Endodermal cell (in vitro differentiated cells): Measurements from ENCODE around the gene CDC45. TPM values are rescaled to one million over a fixed set of nuclear protein-coding genes. Genes with fewer than 3 reads are reported as not detected.

Experiments used
- DNase-seq: peaks from one replicate; pipeline ENCODE4 v3.0.0-alpha.2; 2017
- H3K27ac ChIP-seq: 2 replicates; pipeline ENCODE4 v1.5.1; 2013; ENCODE audit warnings: mild to moderate bottlenecking, low read depth, low read length, moderate library complexity
- H3K27me3 ChIP-seq: 2 replicates; pipeline ENCODE4 v1.6.1; 2013; ENCODE audit warnings: mild to moderate bottlenecking, low read length, moderate library complexity; ENCODE audit not compliant: insufficient read depth, control insufficient read depth, poor library complexity, severe bottlenecking
- H3K36me3 ChIP-seq: 2 replicates; pipeline ENCODE4 v1.7.0; 2013; ENCODE audit warnings: mild to moderate bottlenecking, low read length, moderate library complexity; ENCODE audit not compliant: control insufficient read depth, insufficient read depth
- H3K4me1 ChIP-seq: one replicate; pipeline ENCODE4 v1.7.0; 2013; ENCODE audit warnings: low read length; ENCODE audit not compliant: control insufficient read depth, insufficient read depth
- H3K4me3 ChIP-seq: 2 replicates; pipeline ENCODE4 v1.5.1; 2013; ENCODE audit warnings: mild to moderate bottlenecking, low read length, moderate library complexity
- H3K9ac ChIP-seq: 2 replicates; pipeline ENCODE4 v1.6.1; 2013; ENCODE audit warnings: mild to moderate bottlenecking, low read length, moderate library complexity; ENCODE audit not compliant: poor library complexity, severe bottlenecking; ENCODE audit errors: extremely low read depth
- H3K9me3 ChIP-seq: 2 replicates; pipeline ENCODE4 v1.6.1; 2013; ENCODE audit warnings: mild to moderate bottlenecking, low read length, moderate library complexity; ENCODE audit not compliant: control insufficient read depth
- H3K27ac Mint-ChIP-seq: 2 replicates; pipeline ENCODE4 v1.8.0; 2020; ENCODE audit warnings: mixed read lengths
- H3K27me3 Mint-ChIP-seq: 2 replicates; pipeline ENCODE4 v1.8.0; 2021; ENCODE audit warnings: mild to moderate bottlenecking, mixed read lengths; ENCODE audit not compliant: insufficient read depth
- H3K36me3 Mint-ChIP-seq: 2 replicates; pipeline ENCODE4 v1.8.0; 2020; ENCODE audit warnings: low read depth, mixed read lengths
- H3K4me1 Mint-ChIP-seq: 2 replicates; pipeline ENCODE4 v1.8.0; 2020; ENCODE audit warnings: mixed read lengths
- H3K4me3 Mint-ChIP-seq: 2 replicates; pipeline ENCODE4 v1.8.0; 2020; ENCODE audit warnings: mild to moderate bottlenecking, moderate library complexity, mixed read lengths
- H3K9me3 Mint-ChIP-seq: 2 replicates; pipeline ENCODE4 v1.8.0; 2020; ENCODE audit warnings: mild to moderate bottlenecking, mixed read lengths
- CTCF ChIP-seq: fragments of 200-600 bp; sonication (generic); conservative IDR thresholded peaks from 2 replicates; pipeline ENCODE4 v1.5.0; 2021; ENCODE audit warnings: antibody characterized with exemption, mild to moderate bottlenecking
- WGBS, 2 experiments: methylation state at CpG; one replicate each; pipeline versions ENCODE4 v1.1.5 to v1.1.7; 2013; ENCODE audit warnings: missing lambda C conversion rate in 2 of 2, mixed read lengths in 1 of 2; ENCODE audit not compliant: insufficient coverage in 1 of 2, insufficient read length in 1 of 2; 5-methylcytosine and 5-hydroxymethylcytosine counted together
- total RNA-seq, 2 donors: library from RNA; stranded (reverse); fragmentation: NEBNext Ultra II Directional in 1 of 2; extraction: Animal tissue kit (Norgen Biotek cat#: 25700) in 1 of 2; gene quantifications; 2 replicates in 1 of 2; 3 replicates in 1 of 2; pipeline ENCODE4 v1.2.1, GENCODE V29; 2021

The CDC45 gene
- total RNA-seq, 2 donors from 2014 or later: 30.3 to 31.2 TPM

- Mint-ChIP-seq H3K4me1 (no peaks in the 10 kb centered on the region), H3K27ac (no peak overlapping the region), H3K4me3 (no peak overlapping the region), H3K9me3 (no peaks in the 10 kb centered on the region), H3K27me3 (no peaks in the 10 kb centered on the region), H3K36me3 (peaks cover 19% of the 10 kb centered on the region)
- H3K27ac ChIP-seq: no peak overlapping the region
- no peak overlapping the region for H3K9ac ChIP-seq
- no peak for TF ChIP-seq CTCF
- no peak for DNase-seq
- H3K36me3 ChIP-seq: peaks cover 50% of the 10 kb centered on the region
- H3K27me3 ChIP-seq: no peaks in the 10 kb centered on the region
- WGBS, 2 experiments: 91 to 100% methylated on average over 3 to 4 of the region's 5 CpGs
- no peaks in the 10 kb centered on the region for H3K9me3 ChIP-seq
- H3K4me1 ChIP-seq: no peaks in the 10 kb centered on the region
- H3K4me3 ChIP-seq: no peak overlapping the region
Observed at GRCh38 chr22:19490628-19491230, 11.0 kb downstream of the CDC45 start.

GRCh38 chr22:19492504-19493174, 12.9 kb downstream of the CDC45 start:
- H3K9ac ChIP-seq: no peak overlapping the region
- H3K9me3 Mint-ChIP-seq: no peaks in the 10 kb centered on the region
- peaks cover 58% of the 10 kb centered on the region for H3K36me3 ChIP-seq
- H3K4me3 ChIP-seq: no peak overlapping the region
- H3K4me1 ChIP-seq: no peaks in the 10 kb centered on the region
- no peak for TF ChIP-seq CTCF
- DNase-seq: no peak
- H3K27ac ChIP-seq: no peak overlapping the region
- no peaks in the 10 kb centered on the region for H3K4me1 Mint-ChIP-seq
- no peak overlapping the region for H3K27ac Mint-ChIP-seq
- H3K27me3 Mint-ChIP-seq: no peaks in the 10 kb centered on the region
- H3K36me3 Mint-ChIP-seq: peaks cover 24% of the 10 kb centered on the region
- H3K4me3 Mint-ChIP-seq: no peak overlapping the region
- 90 to 91% methylated on average over 5 to 6 of the region's 6 CpGs for WGBS, 2 experiments
- H3K27me3 ChIP-seq: no peaks in the 10 kb centered on the region
- H3K9me3 ChIP-seq: no peaks in the 10 kb centered on the region

GRCh38 chr22:19494001-19494560, 14.4 kb downstream of the CDC45 start:
- 94 to 100% methylated on average over 5 to 8 of the region's 8 CpGs for WGBS, 2 experiments
- Mint-ChIP-seq H3K9me3 (no peaks in the 10 kb centered on the region), H3K27ac (no peak overlapping the region), H3K36me3 (peaks cover 18% of the 10 kb centered on the region), H3K4me1 (no peaks in the 10 kb centered on the region), H3K4me3 (no peak overlapping the region), H3K27me3 (no peaks in the 10 kb centered on the region)
- no peaks in the 10 kb centered on the region for H3K27me3 ChIP-seq
- no peak overlapping the region for H3K4me3 ChIP-seq
- TF ChIP-seq CTCF: no peak
- no peak overlapping the region for H3K9ac ChIP-seq
- H3K27ac ChIP-seq: no peak overlapping the region
- H3K36me3 ChIP-seq: peaks cover 44% of the 10 kb centered on the region
- H3K4me1 ChIP-seq: no peaks in the 10 kb centered on the region
- no peak for DNase-seq
- H3K9me3 ChIP-seq: no peaks in the 10 kb centered on the region
